NB4 (cell line): Measurements from ENCODE around the gene TDRD10.

Experiments
- TF ChIP-seq, protein P1 (sequence below): IDR thresholded peaks from one replicate; pipeline ENCODE4 v1.5.1; 2012; ENCODE audit warnings: low read depth, low read length
- TF ChIP-seq, protein P2 (sequence below): IDR thresholded peaks from 2 replicates; pipeline ENCODE4 v1.6.1; 2011; ENCODE audit warnings: low read depth, low read length

DNA sequence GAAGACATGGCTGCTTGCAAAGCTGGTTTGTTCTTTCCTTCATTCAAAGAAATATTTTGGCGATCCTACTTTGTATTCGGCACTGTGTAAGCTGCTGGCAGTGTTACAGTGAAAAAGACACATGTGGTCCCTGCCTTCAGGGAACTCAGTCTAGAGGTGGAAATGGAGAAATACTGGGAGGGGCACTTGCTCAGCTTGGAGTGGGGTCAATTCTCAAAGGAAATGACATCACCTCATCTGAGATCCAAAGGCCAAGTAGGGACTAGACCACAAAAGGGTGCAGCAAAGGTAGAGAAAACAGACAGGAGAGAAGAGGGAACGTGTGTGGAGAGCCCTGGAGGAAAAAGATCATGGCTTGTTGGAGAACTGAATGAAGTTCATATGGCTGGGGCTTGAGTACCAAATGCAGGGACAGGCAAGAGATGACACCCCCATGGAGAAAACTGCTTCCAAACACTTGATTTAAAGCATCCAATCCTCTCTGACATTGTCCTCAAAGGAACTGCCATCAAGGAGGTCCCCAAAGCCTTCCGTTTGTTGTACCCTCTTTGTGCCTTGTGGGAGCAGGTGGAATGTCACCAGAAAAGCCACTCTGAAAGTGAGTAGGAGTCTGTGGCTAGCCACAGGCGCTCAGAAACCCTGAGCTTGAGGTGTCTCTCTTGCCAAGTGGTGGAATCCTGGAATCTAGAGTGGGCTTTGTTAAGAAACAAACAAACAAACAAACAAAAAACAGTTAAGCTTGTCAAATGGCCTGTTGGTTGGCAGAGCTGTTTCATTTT lies 48.3 kb upstream of the TDRD10 start:
- TF ChIP-seq, protein P1, sequence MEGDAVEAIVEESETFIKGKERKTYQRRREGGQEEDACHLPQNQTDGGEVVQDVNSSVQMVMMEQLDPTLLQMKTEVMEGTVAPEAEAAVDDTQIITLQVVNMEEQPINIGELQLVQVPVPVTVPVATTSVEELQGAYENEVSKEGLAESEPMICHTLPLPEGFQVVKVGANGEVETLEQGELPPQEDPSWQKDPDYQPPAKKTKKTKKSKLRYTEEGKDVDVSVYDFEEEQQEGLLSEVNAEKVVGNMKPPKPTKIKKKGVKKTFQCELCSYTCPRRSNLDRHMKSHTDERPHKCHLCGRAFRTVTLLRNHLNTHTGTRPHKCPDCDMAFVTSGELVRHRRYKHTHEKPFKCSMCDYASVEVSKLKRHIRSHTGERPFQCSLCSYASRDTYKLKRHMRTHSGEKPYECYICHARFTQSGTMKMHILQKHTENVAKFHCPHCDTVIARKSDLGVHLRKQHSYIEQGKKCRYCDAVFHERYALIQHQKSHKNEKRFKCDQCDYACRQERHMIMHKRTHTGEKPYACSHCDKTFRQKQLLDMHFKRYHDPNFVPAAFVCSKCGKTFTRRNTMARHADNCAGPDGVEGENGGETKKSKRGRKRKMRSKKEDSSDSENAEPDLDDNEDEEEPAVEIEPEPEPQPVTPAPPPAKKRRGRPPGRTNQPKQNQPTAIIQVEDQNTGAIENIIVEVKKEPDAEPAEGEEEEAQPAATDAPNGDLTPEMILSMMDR = no peak
- TF ChIP-seq, protein P2, sequence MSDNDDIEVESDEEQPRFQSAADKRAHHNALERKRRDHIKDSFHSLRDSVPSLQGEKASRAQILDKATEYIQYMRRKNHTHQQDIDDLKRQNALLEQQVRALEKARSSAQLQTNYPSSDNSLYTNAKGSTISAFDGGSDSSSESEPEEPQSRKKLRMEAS = no peak
